GOT3 (cell line): Measurements from ENCODE around the gene CCDC201.
"Not testable (repeated sequence)": the region's sequence is repeated elsewhere in the genome, so short reads cannot be mapped to it uniquely, and the experiment has no call there.

ENCODE experiments used
- DNase-seq: peaks from one replicate; lab custom pipeline; 2025; ENCODE audit warnings: mixed read lengths; lab: John Stamatoyannopoulos, UW

CCDC201 gene

DNA sequence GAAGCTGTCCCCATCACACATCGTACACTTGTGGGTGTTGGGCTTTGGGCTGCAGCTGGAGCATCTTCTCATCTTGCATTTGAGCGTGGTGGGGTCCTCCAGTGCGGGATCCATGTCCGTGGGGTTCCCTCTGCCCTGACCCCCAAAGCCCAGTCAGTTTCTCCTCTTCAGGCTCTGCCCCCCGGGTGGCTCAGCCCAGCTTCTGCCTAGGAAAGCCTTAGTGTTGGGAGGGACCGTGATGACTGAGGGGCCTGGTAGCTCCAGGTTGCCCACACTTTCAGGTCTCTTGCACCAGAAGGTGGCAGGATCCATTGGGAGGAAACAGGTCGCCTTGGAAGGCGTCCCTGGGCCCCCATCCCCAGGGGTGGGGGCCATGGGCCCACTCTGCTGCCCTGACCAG lies 55.9 kb downstream of the CCDC201 start:
- DNase-seq, result not testable (repeated sequence)

DNA sequence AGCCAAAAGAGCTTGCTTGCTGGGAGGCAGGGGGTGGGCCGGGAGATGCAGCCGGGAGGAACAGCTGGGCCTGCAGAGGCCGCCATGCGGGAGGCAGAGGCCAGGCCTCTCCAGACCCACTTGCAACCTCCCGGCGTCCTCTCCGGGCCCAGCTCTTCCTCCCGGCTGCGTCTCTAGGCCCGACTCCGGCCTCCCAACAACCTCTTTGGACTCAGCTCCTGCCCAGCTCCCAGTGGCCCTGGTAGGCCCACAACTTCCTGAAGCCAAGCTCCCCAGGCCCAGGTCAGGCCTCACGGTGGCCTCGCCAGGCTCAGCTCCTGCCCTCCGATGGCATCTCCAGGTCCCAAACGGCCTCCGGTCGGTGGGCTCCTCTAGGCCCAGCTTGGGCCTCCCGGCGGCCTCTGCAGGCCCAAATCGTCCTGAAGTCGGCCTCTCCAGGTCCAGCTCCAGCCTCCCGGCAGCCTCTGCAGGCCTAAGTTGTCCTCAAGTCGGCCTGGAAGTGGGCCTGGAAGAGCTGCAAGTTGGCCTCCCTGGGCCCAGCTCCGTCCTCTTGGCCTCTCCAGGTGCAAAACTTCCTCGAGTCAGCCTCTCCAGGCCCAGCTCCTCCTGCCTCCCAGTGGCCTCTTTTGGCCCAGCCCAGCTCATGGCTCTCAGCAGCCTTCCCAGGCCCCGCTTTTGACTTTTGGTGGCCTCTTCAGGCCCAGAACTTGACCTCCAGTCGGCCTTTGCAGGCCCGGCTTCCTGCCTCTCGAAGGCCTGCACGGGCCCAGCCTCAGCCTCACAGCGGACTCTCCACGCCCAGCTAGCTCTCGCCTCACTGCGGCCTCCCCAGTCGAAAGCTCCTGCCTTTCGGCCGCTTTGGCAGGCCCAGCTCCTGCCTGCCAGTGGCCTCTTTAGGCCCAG lies 58.4 kb downstream of the CCDC201 start:
- DNase-seq, result not testable (repeated sequence)

DNA sequence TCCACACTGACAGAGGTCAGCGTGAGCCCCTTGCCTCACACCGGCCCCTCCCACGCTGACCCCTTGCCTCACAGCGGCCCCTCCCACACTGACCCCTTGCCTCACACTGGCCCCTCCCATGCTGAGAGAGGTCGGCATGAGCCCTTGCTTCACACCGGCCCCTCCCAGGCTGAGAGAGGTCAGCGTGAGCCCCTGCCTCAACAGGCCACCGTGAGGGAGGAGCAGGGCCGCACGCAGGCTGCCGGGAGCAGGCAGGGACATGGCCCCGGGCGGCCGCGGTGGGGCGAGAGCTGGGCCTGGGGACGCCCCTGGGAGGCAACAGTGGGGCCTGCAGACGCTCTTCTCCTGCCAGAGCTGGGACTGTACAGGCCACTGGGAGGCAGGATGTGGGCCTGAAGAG lies 59.1 kb downstream of the CCDC201 start:
- not testable (repeated sequence) for DNase-seq

DNA sequence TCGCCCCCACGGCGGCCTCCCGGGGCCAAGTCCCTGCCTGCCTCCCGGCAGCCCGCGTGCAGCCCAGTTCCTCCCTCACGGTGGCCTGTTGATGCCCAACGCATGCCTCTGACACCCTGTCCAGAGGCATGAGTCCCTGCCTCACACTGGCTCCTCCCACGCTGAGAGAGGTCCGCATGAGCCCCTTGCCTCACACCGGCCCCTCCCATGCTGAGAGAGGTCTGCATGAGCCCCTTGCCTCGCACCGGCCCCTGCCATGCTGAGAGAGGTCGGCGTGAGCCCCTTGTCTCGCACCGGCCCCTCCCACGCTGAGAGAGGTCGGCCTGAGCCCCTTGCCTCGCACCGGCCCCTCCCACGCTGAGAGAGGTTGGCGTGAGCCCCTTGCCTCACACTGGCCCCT lies 59.9 kb downstream of the CCDC201 start:
- no peak for DNase-seq

DNA sequence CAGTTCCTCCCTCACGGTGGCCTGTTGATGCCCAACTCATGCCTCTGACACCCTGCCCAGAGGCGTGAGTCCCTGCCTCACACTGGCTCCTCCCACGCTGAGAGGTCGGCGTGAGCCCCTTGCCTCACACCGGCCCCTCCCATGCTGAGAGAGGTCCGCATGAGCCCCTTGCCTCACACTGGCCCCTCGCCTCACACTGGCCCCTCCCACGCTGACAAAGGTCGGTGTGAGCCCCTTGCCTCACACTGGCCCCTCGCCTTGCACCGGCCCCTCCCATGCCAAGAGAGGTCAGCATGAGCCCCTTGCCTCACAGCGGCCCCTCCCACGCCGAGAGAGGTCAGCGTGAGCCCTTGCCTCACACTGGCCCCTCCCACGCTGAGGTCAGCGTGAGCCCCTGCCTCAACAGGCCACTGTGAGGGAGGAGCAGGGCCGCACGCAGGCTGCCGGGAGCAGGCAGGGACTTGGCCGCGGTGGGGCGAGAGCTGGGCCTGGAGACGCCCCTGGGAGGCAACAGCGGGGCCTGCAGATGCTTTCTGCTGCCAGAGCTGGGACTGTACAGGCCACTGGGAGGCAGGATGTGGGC lies 61.1 kb downstream of the CCDC201 start:
- DNase-seq, result not testable (repeated sequence)

DNA sequence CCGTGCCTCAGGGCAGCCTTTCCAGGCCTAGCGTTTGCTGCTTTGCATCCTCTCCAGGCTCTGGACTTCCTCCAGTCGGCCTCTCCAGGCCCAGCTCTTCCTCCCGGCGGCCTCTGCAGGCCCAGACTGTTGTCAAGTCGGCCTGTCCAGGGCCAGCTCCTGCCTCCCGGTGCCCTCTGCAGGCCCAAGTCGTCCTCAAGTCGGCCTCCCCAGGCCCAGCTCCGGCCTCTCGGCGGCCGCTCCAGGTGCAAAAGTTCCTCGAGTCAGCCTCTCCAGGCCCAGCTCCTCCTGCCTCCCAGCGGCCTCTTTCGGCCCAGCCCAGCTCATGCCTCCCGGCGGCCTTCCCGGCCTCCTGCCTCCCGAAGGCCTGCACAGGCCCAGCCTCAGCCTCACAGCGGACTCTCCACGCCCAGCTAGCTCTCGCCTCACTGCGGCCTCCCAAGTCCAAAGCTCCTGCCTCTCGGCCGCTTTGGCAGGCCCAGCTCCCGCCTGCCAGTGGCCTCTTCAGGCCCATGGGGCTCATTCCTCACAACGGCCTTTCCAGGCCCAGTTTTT lies 62.4 kb downstream of the CCDC201 start:
- not testable (repeated sequence) for DNase-seq
